Kidney (tissue), 14 donors: ENCODE data around the gene B3GLCT. TPM values are rescaled to one million over a fixed set of nuclear protein-coding genes. Genes with fewer than 3 reads are reported as not detected.

ENCODE experiments used
- DNase-seq, 5 donors: peaks; one replicate each; pipeline ENCODE4 v3.0.0-alpha.2; 2013 to 2020
- FAIRE-seq: peaks from 2 replicates; lab custom pipeline; 2012; peaks lifted over from hg19 to GRCh38; lab: Jason Lieb, UNC
- H3K27ac ChIP-seq, 2 donors: one replicate each; pipeline ENCODE4 v1.7.0; 2013; ENCODE audit warnings: low read depth in 2 of 2, low read length in 2 of 2, inconsistent platforms in 1 of 2
- H3K27me3 ChIP-seq: one replicate; pipeline ENCODE4 v1.7.1; 2013; ENCODE audit warnings: low read length, inconsistent platforms; ENCODE audit not compliant: control insufficient read depth, insufficient read depth
- H3K36me3 ChIP-seq, 3 donors: one replicate each; pipeline versions ENCODE4 v1.7.0 to v1.7.1; 2013; ENCODE audit warnings: low read length in 3 of 3, control low read depth in 1 of 3, inconsistent platforms in 1 of 3; ENCODE audit not compliant: insufficient read depth in 3 of 3, control insufficient read depth in 2 of 3
- H3K4me1 ChIP-seq, 3 donors: one replicate each; pipeline versions ENCODE4 v1.7.0 to v1.7.1; 2013; ENCODE audit warnings: low read length in 3 of 3, inconsistent platforms in 1 of 3, low read depth in 1 of 3; ENCODE audit not compliant: control insufficient read depth in 2 of 3, insufficient read depth in 2 of 3
- H3K4me3 ChIP-seq, 3 donors: one replicate each; pipeline versions ENCODE4 v1.7.0 to v1.8.1; 2013; ENCODE audit warnings: low read length in 3 of 3, control low read depth in 1 of 3, inconsistent platforms in 1 of 3
- H3K9ac ChIP-seq, 3 donors: one replicate each; pipeline versions ENCODE4 v1.7.0 to v1.7.1; 2013; ENCODE audit warnings: low read length in 3 of 3, control low read depth in 1 of 3, inconsistent platforms in 1 of 3
- H3K9me3 ChIP-seq, 3 donors: one replicate each; pipeline versions ENCODE4 v1.7.0 to v1.7.1; 2013; ENCODE audit warnings: low read length in 3 of 3, control low read depth in 1 of 3, inconsistent platforms in 1 of 3; ENCODE audit not compliant: control insufficient read depth in 2 of 3, insufficient read depth in 1 of 3
- CTCF ChIP-seq: IDR thresholded peaks from 3 replicates; pipeline ENCODE4 v1.5.1; 2012; ENCODE audit warnings: mild to moderate bottlenecking, moderate library complexity, borderline replicate concordance; ENCODE audit not compliant: insufficient read depth; ENCODE audit errors: extremely low read depth
- intact Hi-C: fragments of 100-400 bp; cut with DNase I; formaldehyde crosslinking; loops from one replicate; pipeline ENCODE4 v1.11.1; 2022
- polyA plus RNA-seq: library from polyadenylated mRNA; stranded (reverse); fragments of 350-450 nt; fragmentation: Illumina TruSeq; extraction: RNeasy Lipid Tissue Mini Kit (QIAGEN cat#74804); gene quantifications from one replicate; pipeline ENCODE4 v1.2.3, GENCODE V29; 2014; ENCODE audit warnings: low read depth, low replicate concordance; ENCODE audit not compliant: insufficient read depth
- total RNA-seq: library from RNA; stranded (reverse); fragmentation: NEBNext Ultra II Directional; extraction: Animal tissue kit (Norgen Biotek cat#: 25700); gene quantifications from one replicate; pipeline ENCODE4 v1.2.1, GENCODE V29; 2021
- donor health status: control.
- donor health status: control.
- donor health status: control.
- donor health status: control.
- donor health status: control.
- donor health status: DM: yes; HTN: yes; CAD: no.
- donor health status: Normal renal cell carcinoma (clear cell type).

Gene B3GLCT
- total and polyA plus RNA-seq, 2 donors from 2014 or later, result 5.9 to 7.7 TPM

- intact Hi-C loops, result no loop called here
- Histone ChIP-seq H3K27ac (no peak overlapping the region), H3K4me3 (no peak overlapping the region), H3K9ac (no peak overlapping the region), H3K9me3 (no peaks in the 10 kb centered on the region), H3K27me3 (no peaks in the 10 kb centered on the region), H3K36me3 (no peaks in the 10 kb centered on the region), H3K4me1 (no peaks in the 10 kb centered on the region)
- no peak for FAIRE-seq
- no peak for TF ChIP-seq CTCF
- DNase-seq, result no peak
These were observed 41.1 kb downstream of the B3GLCT start for GRCh38 chr13:31240921-31241320.

GRCh38 chr13:31242367-31242766, 42.6 kb downstream of the B3GLCT start:
- Histone ChIP-seq H3K9ac (no peak overlapping the region), H3K4me3 (no peak overlapping the region), H3K27ac (no peak overlapping the region), H3K9me3 (no peaks in the 10 kb centered on the region), H3K4me1 (no peaks in the 10 kb centered on the region), H3K36me3 (no peaks in the 10 kb centered on the region), H3K27me3 (no peaks in the 10 kb centered on the region)
- no peak for FAIRE-seq
- intact Hi-C loops, result no loop called here
- peak in 1 of 5 donors; percentile 44 for DNase-seq
- TF ChIP-seq CTCF, result no peak

- TF ChIP-seq CTCF, result no peak
- Histone ChIP-seq H3K9ac (no peak overlapping the region), H3K27me3 (no peaks in the 10 kb centered on the region), H3K4me3 (no peak overlapping the region), H3K4me1 (no peaks in the 10 kb centered on the region), H3K27ac (no peak overlapping the region), H3K36me3 (no peaks in the 10 kb centered on the region), H3K9me3 (no peaks in the 10 kb centered on the region)
- DNase-seq, result peak in 2 of 5 donors; percentile 44 to 70
- intact Hi-C loops, result no loop called here
- no peak for FAIRE-seq
These were observed 43.1 kb downstream of the B3GLCT start for GRCh38 chr13:31242916-31243315.
